CD4-positive, alpha-beta T cell treated with Interleukin-17A for 4 hours (primary cell): ENCODE measurements around the gene REC8.
A peak's percentile ranks its signal among the peaks of the same experiment; 100 is the strongest.

Experiments
- DNase-seq: peaks from one replicate; pipeline ENCODE4 v3.0.0-alpha.2; 2020; ENCODE audit warnings: mixed read lengths

Gene REC8

GRCh38 chr14:24160850-24161804 is 10.8 kb upstream of the REC8 start, which contains the start of gene IRF9:
Gene IRF9, plus strand, starts transcription at chr14:24161265. Its CDS starts 880 bp downstream, at chr14:24162145.
- DNase-seq = peak; percentile 98

GRCh38 chr14:24162093-24162492 is 9.8 kb upstream of the REC8 start:
- peak; percentile 20 for DNase-seq

DNA sequence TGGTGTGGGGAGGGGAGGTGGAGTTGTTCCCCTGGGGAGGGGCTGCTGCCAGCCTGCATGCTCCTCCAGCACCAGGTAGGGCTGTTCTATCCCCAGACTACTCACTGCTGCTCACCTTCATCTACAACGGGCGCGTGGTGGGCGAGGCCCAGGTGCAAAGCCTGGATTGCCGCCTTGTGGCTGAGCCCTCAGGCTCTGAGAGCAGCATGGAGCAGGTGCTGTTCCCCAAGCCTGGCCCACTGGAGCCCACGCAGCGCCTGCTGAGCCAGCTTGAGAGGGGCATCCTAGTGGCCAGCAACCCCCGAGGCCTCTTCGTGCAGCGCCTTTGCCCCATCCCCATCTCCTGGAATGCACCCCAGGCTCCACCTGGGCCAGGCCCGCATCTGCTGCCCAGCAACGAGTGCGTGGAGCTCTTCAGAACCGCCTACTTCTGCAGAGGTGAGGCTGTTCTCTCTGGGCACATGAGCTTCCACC is 7.3 kb upstream of the REC8 start:
- DNase-seq = no peak

DNA sequence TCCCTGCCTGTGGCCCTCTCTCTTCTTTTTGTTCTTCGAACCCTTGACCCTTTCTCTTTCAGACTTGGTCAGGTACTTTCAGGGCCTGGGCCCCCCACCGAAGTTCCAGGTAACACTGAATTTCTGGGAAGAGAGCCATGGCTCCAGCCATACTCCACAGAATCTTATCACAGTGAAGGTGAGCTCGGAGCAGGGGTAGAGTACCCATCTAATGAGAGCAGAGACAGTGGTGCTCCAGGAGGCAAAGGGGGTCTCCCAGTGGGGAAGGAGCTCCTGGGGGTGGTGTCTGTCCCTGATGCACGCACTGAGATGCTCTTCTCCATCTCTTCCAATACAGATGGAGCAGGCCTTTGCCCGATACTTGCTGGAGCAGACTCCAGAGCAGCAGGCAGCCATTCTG is 6.1 kb upstream of the REC8 start:
- DNase-seq = no peak

- DNase-seq = no peak
Observed at GRCh38 chr14:24167469-24168114, 4.3 kb upstream of the REC8 start.

- DNase-seq = peak; percentile 16
Observed at GRCh38 chr14:24172261-24172860, 481 bp downstream of the REC8 start.

DNA sequence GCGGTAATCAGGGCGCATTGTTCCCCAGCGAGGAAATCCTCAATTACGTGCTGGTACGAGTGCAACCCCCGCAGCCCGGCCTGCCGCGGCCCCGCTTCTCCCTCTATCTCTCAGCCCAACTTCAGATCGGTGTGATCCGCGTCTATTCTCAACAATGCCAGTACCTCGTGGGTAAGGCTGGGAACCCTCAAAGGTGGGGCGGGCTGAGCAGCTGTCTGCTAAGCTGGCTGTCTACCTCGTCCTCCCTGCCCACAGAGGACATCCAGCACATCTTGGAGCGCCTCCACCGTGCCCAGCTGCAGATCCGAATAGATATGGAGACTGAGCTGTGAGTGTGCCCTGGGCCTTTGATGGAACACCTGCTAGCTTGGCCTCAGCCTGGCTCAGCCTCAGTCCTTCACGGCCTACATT is 996 bp downstream of the REC8 start:
- DNase-seq = no peak

- DNase-seq = no peak
Observed at GRCh38 chr14:24176599-24176998, 4.7 kb downstream of the REC8 start.

- no peak for DNase-seq
Observed at GRCh38 chr14:24177041-24177825, 5.4 kb downstream of the REC8 start.

- DNase-seq = no peak
Observed at GRCh38 chr14:24177891-24178290, 6.0 kb downstream of the REC8 start.

- no peak for DNase-seq
Observed at GRCh38 chr14:24178399-24179178, 6.7 kb downstream of the REC8 start.

DNA sequence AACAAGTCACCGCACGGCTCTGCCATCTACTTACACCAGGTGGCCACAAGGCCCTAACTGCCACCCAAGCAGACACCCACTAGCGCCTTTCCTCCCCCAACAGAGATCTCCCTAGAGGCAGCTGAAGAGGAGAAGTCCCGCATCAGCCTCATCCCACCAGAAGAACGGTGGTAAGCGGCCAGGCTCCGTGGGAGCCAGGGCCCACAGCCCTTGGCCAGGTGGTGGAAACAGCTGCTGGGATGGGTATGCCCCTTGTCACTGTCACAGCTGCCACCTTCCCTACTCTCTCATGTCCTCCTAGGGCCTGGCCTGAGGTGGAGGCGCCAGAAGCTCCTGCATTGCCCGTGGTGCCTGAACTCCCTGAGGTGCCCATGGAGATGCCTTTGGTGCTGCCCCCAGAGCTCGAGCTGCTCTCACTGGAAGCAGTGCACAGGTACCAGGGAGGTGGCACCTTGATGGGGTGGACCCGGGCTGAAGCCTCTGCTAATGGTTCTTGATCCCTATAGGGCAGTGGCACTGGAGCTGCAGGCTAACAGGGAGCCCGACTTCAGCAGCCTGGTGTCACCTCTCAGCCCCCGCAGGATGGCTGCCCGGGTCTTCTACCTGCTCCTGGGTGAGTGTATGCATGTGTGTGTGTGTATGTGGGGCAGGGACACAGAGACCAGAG is 7.5 kb downstream of the REC8 start:
- no peak for DNase-seq

GRCh38 chr14:24179961-24180796 is 8.3 kb downstream of the REC8 start:
- no peak for DNase-seq

- no peak for DNase-seq
Observed at GRCh38 chr14:24181371-24182077, 9.6 kb downstream of the REC8 start.

DNA sequence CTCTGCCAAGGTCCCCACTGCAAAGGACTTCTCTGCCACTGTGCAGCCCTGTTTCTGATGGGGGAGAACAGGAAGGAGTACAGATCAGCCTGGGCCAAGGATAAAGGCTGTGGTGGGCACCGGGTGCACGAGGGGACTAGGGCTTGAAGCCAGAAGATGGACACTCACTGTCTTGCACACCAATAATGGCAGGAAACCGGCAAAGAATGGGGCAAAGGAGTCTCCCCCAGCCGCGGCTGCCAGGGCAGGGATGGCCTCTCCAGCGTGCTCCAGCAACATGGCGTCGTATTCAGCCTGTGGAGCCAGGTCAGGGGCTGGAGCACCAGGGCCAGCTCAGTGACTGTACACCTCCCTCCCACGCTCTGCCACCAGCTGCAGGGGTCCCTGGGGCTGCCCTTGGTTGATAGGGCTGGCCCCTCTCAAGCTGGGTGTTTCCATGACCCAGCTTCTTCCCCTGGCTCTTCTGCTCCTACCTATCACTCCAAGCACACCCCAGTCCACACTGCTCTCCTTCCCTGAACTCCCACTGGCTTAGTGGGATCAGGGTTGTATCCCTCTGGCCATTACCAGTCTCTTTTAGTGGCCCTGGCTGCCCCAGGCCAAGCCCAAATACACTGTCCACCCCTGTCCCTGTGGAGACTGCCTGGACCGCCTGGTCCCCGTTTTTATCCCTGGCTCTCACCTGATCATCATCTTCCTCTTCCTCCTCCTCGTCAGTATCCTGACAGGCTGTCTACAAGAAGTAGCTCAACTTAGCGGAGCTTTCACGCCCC is 10.4 kb downstream of the REC8 start:
- no peak for DNase-seq

GRCh38 chr14:24183014-24183481 is 11.2 kb downstream of the REC8 start:
- DNase-seq = no peak

DNA sequence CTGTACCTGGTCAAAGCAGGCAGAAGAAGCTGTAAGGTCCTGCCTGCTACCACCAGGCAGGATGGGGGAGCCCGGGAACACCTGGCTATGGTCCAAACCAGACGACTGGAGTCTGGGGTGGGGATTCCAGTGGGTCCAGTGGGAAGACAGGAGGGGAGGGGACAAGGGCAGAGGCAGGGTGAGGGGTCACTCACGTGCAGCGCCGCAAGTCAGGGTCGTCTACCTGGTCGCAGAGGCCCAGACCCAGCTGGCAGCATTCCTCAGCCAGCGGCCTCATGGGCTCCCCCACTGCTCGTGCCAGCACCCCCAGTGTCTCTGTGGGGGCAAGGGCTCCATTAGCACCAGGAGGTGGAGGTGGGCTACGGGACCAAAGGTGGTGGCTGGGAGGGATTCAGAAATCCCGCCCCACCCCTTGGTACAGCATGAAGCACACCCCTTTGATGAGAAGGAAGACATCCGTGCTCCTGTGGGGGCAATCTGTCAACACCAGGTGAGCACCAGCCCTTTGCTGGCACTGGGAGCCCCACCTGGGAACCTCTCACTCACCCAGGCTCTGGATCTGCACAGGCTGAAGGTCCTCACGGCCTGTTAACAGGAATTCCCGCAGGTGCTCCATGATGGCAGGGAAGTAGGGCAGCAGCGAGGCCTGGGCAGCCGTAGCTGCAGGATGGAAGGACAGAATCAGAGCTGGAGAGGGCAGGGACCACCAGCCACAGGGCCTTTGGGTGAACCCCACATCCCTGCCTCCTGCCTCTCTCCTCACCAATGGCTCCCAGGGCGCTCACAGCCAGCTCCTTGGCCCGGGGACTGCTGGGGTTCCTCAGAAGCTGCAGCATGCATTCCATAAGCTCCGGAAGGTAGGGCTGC is 12.5 kb downstream of the REC8 start:
- no peak for DNase-seq

- no peak for DNase-seq
Observed at GRCh38 chr14:24185026-24185425, 13.1 kb downstream of the REC8 start.
